ENCODE data around the gene TMC1.
"Not testable (repeated sequence)": the region's sequence is repeated elsewhere in the genome, so short reads cannot be mapped to it uniquely, and the experiment has no call there.

Gene TMC1

GRCh38 chr9:72478966-72479365 is 42.4 kb upstream of the TMC1 start:
- in situ Hi-C loops (cut with MboI; ENCODE audit: low sequenced_read_pairs, unreplicated experiment), result no loop called here
- DNase-seq (ENCODE audit: low spot score), result no peak
- TF ChIP-seq CTCF (IDR thresholded peaks at IDR 0.05; ENCODE audit: borderline replicate concordance, control extremely low read depth, extremely low read depth, insufficient read depth, missing control alignments), result no peak

GRCh38 chr9:72480261-72480660 is 41.1 kb upstream of the TMC1 start:
- DNase-seq (ENCODE audit: low spot score); in situ Hi-C loops (cut with MboI; ENCODE audit: low sequenced_read_pairs, unreplicated experiment): not testable (repeated sequence)

- no peak for DNase-seq (ENCODE audit: low spot score)
- TF ChIP-seq CTCF (IDR thresholded peaks at IDR 0.05; ENCODE audit: borderline replicate concordance, control extremely low read depth, extremely low read depth, insufficient read depth, missing control alignments), result no peak
- in situ Hi-C loops (cut with MboI; ENCODE audit: low sequenced_read_pairs, unreplicated experiment), result no loop called here
Observed at GRCh38 chr9:72480921-72481320, 40.5 kb upstream of the TMC1 start.

- DNase-seq (ENCODE audit: low spot score), result no peak
- no peak for TF ChIP-seq CTCF (IDR thresholded peaks at IDR 0.05; ENCODE audit: borderline replicate concordance, control extremely low read depth, extremely low read depth, insufficient read depth, missing control alignments)
- in situ Hi-C loops (cut with MboI; ENCODE audit: low sequenced_read_pairs, unreplicated experiment), result no loop called here
Observed at GRCh38 chr9:72485821-72486593, 35.4 kb upstream of the TMC1 start.

GRCh38 chr9:72486594-72486955 is 34.8 kb upstream of the TMC1 start:
- TF ChIP-seq CTCF (IDR thresholded peaks at IDR 0.05; ENCODE audit: borderline replicate concordance, control extremely low read depth, extremely low read depth, insufficient read depth, missing control alignments), result no peak
- no peak for DNase-seq (ENCODE audit: low spot score)
- in situ Hi-C loops (cut with MboI; ENCODE audit: low sequenced_read_pairs, unreplicated experiment), result no loop called here

GRCh38 chr9:72487665-72488064 is 33.7 kb upstream of the TMC1 start:
- DNase-seq (ENCODE audit: low spot score); in situ Hi-C loops (cut with MboI; ENCODE audit: low sequenced_read_pairs, unreplicated experiment): not testable (repeated sequence)

- TF ChIP-seq CTCF (IDR thresholded peaks at IDR 0.05; ENCODE audit: borderline replicate concordance, control extremely low read depth, extremely low read depth, insufficient read depth, missing control alignments), result no peak
- DNase-seq (ENCODE audit: low spot score), result no peak
- in situ Hi-C loops (cut with MboI; ENCODE audit: low sequenced_read_pairs, unreplicated experiment), result no loop called here
Observed at GRCh38 chr9:72489986-72490385, 31.4 kb upstream of the TMC1 start.

- in situ Hi-C loops (cut with MboI; ENCODE audit: low sequenced_read_pairs, unreplicated experiment), result no loop called here
- TF ChIP-seq CTCF (IDR thresholded peaks at IDR 0.05; ENCODE audit: borderline replicate concordance, control extremely low read depth, extremely low read depth, insufficient read depth, missing control alignments), result no peak
- no peak for DNase-seq (ENCODE audit: low spot score)
Observed at GRCh38 chr9:72491242-72491641, 30.2 kb upstream of the TMC1 start.

All from GM13976 (cell line).